Endometrium (tissue), 2 donors: ENCODE data around the gene UGT1A6.

ENCODE experiments used
- FAIRE-seq: peaks from 2 replicates; lab custom pipeline; 2012; peaks lifted over from hg19 to GRCh38; lab: Jason Lieb, UNC
- donor health status: control.
- donor health status: control.

UGT1A6 gene

GRCh38 chr2:233819884-233820773, 127.4 kb downstream of the UGT1A6 start:
- no peak for FAIRE-seq

- FAIRE-seq = no peak
These were observed 128.1 kb downstream of the UGT1A6 start for GRCh38 chr2:233820774-233821105.

GRCh38 chr2:233821196-233821595, 128.5 kb downstream of the UGT1A6 start:
- no peak for FAIRE-seq

- FAIRE-seq = no peak
These were observed 129.0 kb downstream of the UGT1A6 start for GRCh38 chr2:233821709-233822100.

GRCh38 chr2:233822101-233822771, 129.5 kb downstream of the UGT1A6 start:
- no peak for FAIRE-seq
